HG02870 (cell line): ENCODE results near the gene NCOA7.

Experiments used
- ATAC-seq: cut with Tn5 transposase; IDR thresholded peaks from one replicate; pipeline ENCODE4 v1.9.1; 2021; ENCODE audit warnings: mild to moderate bottlenecking, moderate library complexity; ENCODE audit not compliant: unreplicated experiment

The NCOA7 gene

DNA sequence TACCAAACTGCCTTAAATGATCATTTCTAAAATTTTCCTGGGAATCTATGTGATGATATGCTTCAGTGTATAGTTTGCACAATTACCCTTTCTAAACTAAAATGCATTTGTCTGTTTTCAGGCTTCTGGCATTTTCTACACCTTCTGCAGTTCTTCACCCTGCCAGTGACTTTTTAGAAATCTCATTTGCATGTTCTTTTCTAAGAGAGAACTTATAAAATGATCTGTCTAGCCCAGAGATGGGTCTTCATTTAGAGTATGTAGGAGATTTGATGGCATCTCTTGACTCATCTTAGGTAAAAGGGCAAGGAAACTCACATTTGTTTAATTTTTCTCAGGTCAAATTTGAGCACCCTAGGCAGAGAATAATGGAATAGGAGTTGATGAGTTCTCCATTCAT lies 17.8 kb downstream of the NCOA7 start:
- ATAC-seq: no peak

DNA sequence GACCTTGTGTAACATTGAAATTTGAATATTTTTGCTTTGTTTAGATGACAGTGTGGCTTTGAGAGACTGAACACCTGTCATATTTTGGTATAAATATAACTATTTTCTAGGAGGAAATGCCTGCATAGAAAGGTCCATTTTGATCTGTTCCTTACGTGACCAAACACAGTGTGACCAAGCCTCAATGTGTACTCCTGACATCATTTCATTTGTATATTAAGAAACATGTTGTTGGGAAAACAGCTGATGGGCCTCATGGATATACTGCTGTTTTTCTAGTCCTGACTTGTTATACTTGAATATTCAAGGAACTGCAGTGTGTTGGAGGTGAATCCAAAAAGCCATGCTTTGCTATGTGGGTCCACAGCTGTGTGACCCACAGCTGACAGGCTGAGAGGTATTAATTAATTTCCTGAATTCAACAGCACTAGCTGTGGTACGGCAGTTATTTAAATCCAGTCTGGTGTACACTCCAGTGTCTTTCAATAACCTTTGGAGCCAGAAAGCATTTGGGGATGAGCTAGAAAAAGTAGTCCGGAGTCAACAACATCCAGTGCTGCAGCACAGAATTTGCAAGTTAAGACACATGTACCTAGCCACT lies 18.9 kb downstream of the NCOA7 start:
- no peak for ATAC-seq

- ATAC-seq: no peak
Observed at GRCh38 chr6:125810445-125810844, 19.7 kb downstream of the NCOA7 start.

DNA sequence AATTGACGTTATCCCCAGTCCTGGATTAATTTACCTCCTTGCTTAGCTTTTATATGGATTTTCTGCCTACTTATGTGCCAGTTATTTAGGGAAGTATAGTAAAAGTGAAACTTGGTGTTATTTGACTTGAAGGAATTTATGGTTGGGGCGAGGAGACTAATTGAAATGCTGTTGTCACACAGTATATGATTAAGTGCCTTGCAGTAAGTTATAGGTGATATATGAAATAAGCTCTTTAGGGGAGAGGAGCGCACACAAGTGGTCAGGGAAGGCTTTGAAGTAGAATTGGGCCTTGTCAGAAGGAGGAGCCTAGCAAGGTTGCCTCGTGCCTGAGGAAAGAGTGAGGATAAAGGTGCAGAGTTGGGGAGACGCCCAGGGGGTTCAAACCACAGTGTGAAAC lies 20.5 kb downstream of the NCOA7 start:
- no peak for ATAC-seq

- no peak for ATAC-seq
Observed at GRCh38 chr6:125812394-125813292, 21.9 kb downstream of the NCOA7 start.

- ATAC-seq: no peak
Observed at GRCh38 chr6:125814481-125814880, 23.7 kb downstream of the NCOA7 start.

- ATAC-seq: no peak
Observed at GRCh38 chr6:125815080-125815910, 24.5 kb downstream of the NCOA7 start.

DNA sequence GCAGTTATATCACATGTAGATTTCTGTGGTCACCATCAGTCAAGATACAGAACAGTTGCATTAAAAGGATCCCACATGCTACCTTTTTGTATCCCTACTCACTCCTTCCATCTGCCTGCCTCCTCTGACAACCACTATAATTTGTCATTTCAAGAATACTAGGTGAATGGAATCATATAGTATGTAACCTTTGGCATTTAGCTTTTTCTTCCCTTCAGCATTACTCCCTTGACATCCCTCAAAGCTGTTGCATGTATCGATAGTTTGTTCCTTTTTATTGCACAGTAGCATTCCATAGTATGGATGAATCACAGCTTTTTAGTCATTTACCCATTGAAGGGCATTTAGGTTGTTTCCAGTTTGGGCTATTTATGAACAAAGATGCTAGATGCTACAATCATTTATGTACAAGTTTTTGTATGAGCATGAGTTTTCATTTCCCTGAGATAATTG lies 26.1 kb downstream of the NCOA7 start:
- ATAC-seq: no peak

- ATAC-seq: peak; percentile 57
Observed at GRCh38 chr6:125818225-125818657, 27.5 kb downstream of the NCOA7 start.

DNA sequence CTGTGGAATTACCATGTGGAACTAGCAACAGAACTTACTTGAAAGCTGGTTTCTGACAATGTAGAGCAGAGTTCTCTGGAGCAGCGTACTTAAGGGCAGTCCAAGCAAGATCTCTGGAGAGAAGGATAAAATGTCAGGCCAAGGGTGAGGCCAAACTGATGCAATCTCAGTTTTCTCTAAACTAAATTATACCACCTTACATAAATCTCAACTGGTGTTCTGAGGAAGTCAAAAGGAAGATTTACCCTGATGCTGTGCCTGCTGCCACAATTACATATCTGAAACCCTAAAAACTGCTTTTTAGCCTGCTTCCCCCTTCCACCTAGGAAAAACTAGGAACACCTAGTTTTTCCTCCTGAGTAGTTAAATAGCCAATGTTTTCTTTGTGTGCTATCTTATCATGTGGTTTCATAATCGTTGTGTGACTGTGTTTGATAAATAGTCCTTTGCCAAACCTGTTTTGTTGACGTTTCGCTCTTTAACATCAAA lies 28.1 kb downstream of the NCOA7 start:
- ATAC-seq: no peak

DNA sequence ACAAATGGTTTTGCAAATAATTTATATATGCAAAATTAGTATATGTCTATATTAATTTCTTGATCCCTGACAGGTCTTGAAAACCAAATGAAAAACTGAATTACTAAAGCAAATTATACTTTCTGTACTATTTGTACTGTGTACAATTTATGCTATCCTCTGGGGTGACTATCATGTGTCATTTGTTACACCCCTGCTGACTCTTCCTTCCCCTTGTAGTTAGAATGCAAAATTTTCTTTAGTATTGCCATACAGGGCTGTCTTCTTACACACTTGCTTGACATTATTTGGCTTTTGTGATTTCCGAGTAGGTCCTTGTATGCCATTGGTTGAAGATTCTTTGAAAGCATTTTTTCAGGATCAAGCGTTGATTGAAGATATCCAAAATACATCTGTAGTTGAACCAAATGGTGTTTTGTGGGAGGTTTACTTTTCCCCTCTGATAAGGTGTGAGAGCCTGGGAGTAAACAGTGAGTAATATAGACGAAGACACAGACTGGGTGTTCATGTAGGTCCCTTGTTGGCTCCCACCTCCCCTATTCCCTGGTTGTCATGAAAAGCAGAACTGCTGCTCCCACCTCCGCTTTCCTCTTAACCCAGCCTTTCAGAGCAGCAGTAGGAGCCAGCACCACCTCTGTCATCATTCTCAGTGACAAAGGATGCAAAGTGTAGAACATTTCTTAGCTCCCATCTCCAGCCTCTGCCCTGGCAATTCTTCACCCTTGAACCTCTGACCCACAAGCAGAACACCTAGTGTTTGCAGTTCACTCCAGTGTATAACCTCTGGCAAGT lies 29.0 kb downstream of the NCOA7 start:
- no peak for ATAC-seq

- no peak for ATAC-seq
Observed at GRCh38 chr6:125821825-125822281, 31.1 kb downstream of the NCOA7 start.

- no peak for ATAC-seq
Observed at GRCh38 chr6:125823180-125823579, 32.4 kb downstream of the NCOA7 start.

DNA sequence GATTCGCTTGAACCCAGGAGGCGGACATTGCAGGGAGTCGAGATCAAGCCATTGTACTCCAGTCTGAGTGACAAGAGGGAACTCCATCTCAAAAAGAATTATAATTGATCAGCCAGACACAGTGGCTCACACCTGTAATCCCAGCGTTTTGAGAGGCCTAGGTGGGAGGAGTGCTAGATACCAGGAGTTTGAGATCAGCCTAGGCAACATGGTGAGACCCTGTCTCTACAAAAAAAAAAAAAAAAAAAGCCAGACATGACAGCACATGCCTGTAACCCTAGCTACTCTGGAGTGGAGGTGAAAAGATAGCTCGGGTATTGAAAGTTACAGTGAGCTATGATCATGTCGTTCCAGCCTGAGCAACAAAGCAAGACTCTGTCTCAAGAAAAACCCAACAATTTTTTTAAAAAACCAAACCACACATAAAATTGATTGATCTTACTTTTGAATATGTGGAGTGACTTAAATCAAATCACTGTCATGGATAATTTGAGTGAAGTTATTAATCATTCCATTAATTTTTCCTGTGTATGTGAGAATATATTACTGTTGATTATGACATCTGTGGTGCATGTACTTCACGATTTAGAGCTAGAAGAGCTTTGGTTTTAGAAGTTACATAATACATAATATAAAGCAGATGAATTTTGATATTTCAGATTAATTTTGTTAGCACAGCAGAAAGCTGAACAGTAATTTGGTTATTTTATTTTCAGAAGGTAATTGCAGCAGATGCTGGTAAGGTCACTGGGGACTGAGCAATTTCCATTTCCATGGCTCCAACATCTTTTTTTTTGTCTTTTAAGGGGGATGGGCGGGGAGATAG lies 34.4 kb downstream of the NCOA7 start:
- no peak for ATAC-seq

GRCh38 chr6:125826695-125827463 lies 36.1 kb downstream of the NCOA7 start:
- ATAC-seq: no peak

DNA sequence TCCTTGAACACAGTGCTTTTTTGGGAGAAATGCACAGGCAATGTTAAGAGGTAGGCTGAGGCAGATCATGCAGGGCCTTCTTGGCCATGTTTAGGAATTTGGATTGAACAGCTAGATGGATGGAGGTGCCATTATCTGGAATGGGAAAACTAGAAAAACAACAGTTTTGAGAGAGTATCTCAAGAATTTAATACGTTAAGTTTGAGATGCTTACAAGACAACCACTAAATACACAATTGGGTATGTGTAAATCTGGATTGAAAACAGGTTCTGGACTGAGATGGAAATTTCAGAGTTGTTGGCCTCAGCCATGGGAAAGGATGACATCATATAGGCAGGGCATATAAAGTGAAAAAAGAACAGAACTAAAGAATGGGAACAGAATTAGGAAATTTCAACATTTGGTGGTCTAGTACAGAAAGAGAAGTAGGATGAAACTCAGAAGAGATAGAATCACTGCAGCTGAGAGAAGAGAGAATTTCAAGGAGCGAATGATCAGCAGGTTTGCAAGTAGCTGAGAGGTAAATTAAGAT lies 37.1 kb downstream of the NCOA7 start:
- ATAC-seq: no peak

DNA sequence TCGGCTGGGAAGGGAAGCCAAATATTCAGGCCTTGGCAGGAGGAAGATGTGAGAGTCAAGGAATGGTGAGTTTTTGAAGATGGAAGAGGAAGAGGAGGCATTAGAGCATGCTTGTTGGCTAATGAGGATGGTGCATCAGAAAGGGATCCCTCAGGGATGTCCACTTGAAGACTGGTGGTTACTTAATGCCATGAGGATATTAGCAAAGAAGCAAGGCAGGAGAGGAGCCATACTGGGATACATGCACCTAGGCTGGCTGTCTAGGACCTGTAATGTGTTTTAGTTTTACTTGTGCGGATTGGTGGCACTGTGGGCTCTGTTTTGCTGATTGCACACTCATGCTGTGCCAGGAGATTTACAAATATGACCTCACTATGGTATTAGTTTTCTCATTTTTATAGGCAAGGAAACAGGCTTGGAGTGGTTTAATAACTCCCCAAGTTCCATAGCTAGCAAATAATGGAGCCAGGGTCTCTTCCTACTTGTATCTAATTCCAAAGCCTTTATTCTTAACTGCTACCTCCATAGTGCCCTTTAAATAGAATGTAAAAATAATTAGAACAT lies 37.8 kb downstream of the NCOA7 start:
- no peak for ATAC-seq

DNA sequence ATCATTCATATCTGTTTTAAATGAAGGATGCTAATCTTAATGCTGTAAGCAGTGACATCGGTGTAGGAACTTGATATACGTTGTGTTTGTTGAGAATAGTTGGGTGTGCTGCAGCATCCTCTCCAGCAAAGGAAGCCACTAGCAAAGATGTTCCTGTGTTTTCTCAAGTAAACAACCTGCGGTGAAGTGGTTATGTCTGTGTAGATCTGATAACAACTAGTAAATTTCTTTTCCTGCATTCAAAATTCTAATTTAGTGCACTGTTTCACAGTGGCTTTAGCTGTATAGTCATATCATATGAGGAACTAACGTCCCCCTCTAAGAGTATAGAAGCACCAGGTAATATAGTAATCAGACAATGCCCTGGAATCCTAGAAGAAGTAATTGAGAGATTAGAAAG lies 38.7 kb downstream of the NCOA7 start:
- peak; percentile 61 for ATAC-seq
